SK-N-SH treated with all-trans-retinoic acid at 6 μM for 48 hours (cell line): ENCODE data around the gene GRK1.

Experiments
- ATAC-seq: fragments of 200-7000 bp; cut with Tn5 transposase; 3 replicates; pipeline ENCODE4 v1.9.1; 2020; ENCODE audit warnings: mild to moderate bottlenecking, moderate library complexity
- ARNTL ChIP-seq: fragments of 450-650 bp; formaldehyde crosslinking; IDR thresholded peaks from 2 replicates; pipeline ENCODE4 v1.5.0; 2020; ENCODE audit warnings: low read depth, mild to moderate bottlenecking, moderate library complexity, borderline replicate concordance
- ESRRG ChIP-seq: fragments of 250-450 bp; sonication (Bioruptor Pico); IDR thresholded peaks from 2 replicates; pipeline ENCODE4 v1.6.1; 2021; ENCODE audit warnings: mild to moderate bottlenecking
- GLIS3 ChIP-seq: fragments of 250-450 bp; sonication (Bioruptor Pico); IDR thresholded peaks from 2 replicates; pipeline ENCODE4 v1.5.0; 2020; ENCODE audit warnings: mild to moderate bottlenecking, moderate library complexity
- ISL1 ChIP-seq: fragments of 250-450 bp; sonication (Bioruptor Pico); IDR thresholded peaks from 2 replicates; pipeline ENCODE4 v2.1.2; 2022; ENCODE audit warnings: mild to moderate bottlenecking, moderate library complexity
- OSR1 ChIP-seq: fragments of 250-450 bp; sonication (Bioruptor Pico); IDR thresholded peaks from 2 replicates; pipeline ENCODE4 v1.8.0; 2022; ENCODE audit warnings: moderate library complexity, mild to moderate bottlenecking, inconsistent platforms
- RARB ChIP-seq: fragments of 250-450 bp; sonication (Bioruptor Pico); IDR thresholded peaks from 2 replicates; pipeline ENCODE4 v1.8.0; 2021; ENCODE audit warnings: mild to moderate bottlenecking, moderate library complexity
- TOX ChIP-seq: fragments of 250-450 bp; sonication (Bioruptor Pico); IDR thresholded peaks from 2 replicates; pipeline ENCODE4 v1.8.0; 2021; ENCODE audit warnings: mild to moderate bottlenecking, moderate library complexity, borderline replicate concordance
- ZC3H10 ChIP-seq: fragments of 250-450 bp; sonication (Bioruptor Pico); IDR thresholded peaks from 2 replicates; pipeline ENCODE4 v1.5.1; 2021; ENCODE audit warnings: mild to moderate bottlenecking, moderate library complexity
- ZFP3 ChIP-seq: fragments of 250-450 bp; sonication (Bioruptor Pico); IDR thresholded peaks from 2 replicates; pipeline ENCODE4 v1.5.0; 2020; ENCODE audit warnings: mild to moderate bottlenecking, moderate library complexity
- ZNF565 ChIP-seq: fragments of 450-650 bp; formaldehyde crosslinking; conservative IDR thresholded peaks from 2 replicates; pipeline ENCODE4 v1.5.0; 2020; ENCODE audit warnings: low read depth, mild to moderate bottlenecking, moderate library complexity
- TF ChIP-seq, protein P1 (sequence below): fragments of 250-450 bp; sonication (Bioruptor Pico); IDR thresholded peaks from 2 replicates; pipeline ENCODE4 v1.8.0; 2020; ENCODE audit warnings: mild to moderate bottlenecking, moderate library complexity, borderline replicate concordance
- TF ChIP-seq, protein P2 (sequence below): fragments of 250-450 bp; sonication (Bioruptor Pico); IDR thresholded peaks from 2 replicates; pipeline ENCODE4 v1.5.1; 2020; ENCODE audit warnings: low read depth, mild to moderate bottlenecking, moderate library complexity
- TF ChIP-seq, protein P3 (sequence below): fragments of 250-450 bp; sonication (Bioruptor Pico); IDR thresholded peaks from 2 replicates; pipeline ENCODE4 v1.5.0; 2020; ENCODE audit warnings: mild to moderate bottlenecking, moderate library complexity
- TF ChIP-seq, protein P4 (sequence below): fragments of 250-450 bp; sonication (Bioruptor Pico); IDR thresholded peaks from 2 replicates; pipeline ENCODE4 v1.5.1; 2021; ENCODE audit warnings: mild to moderate bottlenecking, moderate library complexity

Gene GRK1

DNA sequence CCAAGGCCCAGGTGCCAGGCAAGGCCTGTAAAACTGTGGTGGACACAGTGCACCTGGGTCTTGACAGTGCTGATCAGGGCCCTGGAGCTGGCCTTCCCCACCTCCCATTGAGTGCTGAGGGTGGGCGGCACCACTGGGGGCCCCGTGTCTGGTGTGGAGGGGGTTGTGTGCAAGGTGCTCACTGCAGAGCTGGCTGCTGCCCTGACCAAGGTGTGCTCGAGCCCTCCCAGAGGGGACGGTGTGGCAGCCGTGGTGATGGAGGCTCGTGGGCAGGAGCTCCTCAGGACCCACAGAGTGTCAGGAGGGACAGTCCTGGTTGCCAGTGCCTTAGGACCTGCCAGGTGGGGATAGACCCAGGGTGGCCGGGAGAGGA is 32.0 kb upstream of the GRK1 start:
- TF ChIP-seq ZNF565, result no peak
- TF ChIP-seq GLIS3 (CRISPR knock-in tag), result no peak
- TF ChIP-seq ESRRG (CRISPR knock-in tag), result no peak
- TF ChIP-seq, protein P1, sequence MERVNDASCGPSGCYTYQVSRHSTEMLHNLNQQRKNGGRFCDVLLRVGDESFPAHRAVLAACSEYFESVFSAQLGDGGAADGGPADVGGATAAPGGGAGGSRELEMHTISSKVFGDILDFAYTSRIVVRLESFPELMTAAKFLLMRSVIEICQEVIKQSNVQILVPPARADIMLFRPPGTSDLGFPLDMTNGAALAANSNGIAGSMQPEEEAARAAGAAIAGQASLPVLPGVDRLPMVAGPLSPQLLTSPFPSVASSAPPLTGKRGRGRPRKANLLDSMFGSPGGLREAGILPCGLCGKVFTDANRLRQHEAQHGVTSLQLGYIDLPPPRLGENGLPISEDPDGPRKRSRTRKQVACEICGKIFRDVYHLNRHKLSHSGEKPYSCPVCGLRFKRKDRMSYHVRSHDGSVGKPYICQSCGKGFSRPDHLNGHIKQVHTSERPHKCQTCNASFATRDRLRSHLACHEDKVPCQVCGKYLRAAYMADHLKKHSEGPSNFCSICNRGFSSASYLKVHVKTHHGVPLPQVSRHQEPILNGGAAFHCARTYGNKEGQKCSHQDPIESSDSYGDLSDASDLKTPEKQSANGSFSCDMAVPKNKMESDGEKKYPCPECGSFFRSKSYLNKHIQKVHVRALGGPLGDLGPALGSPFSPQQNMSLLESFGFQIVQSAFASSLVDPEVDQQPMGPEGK (CRISPR knock-in tag), result no peak
- TF ChIP-seq, protein P2, sequence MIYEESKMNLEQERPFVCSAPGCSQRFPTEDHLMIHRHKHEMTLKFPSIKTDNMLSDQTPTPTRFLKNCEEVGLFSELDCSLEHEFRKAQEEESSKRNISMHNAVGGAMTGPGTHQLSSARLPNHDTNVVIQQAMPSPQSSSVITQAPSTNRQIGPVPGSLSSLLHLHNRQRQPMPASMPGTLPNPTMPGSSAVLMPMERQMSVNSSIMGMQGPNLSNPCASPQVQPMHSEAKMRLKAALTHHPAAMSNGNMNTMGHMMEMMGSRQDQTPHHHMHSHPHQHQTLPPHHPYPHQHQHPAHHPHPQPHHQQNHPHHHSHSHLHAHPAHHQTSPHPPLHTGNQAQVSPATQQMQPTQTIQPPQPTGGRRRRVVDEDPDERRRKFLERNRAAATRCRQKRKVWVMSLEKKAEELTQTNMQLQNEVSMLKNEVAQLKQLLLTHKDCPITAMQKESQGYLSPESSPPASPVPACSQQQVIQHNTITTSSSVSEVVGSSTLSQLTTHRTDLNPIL (CRISPR knock-in tag), result no peak
- TF ChIP-seq ZC3H10 (CRISPR knock-in tag), result no peak
- TF ChIP-seq ARNTL, result no peak
- no peak for TF ChIP-seq RARB
- no peak for TF ChIP-seq OSR1 (CRISPR knock-in tag)
- no peak for TF ChIP-seq ZFP3
- TF ChIP-seq, protein P3, sequence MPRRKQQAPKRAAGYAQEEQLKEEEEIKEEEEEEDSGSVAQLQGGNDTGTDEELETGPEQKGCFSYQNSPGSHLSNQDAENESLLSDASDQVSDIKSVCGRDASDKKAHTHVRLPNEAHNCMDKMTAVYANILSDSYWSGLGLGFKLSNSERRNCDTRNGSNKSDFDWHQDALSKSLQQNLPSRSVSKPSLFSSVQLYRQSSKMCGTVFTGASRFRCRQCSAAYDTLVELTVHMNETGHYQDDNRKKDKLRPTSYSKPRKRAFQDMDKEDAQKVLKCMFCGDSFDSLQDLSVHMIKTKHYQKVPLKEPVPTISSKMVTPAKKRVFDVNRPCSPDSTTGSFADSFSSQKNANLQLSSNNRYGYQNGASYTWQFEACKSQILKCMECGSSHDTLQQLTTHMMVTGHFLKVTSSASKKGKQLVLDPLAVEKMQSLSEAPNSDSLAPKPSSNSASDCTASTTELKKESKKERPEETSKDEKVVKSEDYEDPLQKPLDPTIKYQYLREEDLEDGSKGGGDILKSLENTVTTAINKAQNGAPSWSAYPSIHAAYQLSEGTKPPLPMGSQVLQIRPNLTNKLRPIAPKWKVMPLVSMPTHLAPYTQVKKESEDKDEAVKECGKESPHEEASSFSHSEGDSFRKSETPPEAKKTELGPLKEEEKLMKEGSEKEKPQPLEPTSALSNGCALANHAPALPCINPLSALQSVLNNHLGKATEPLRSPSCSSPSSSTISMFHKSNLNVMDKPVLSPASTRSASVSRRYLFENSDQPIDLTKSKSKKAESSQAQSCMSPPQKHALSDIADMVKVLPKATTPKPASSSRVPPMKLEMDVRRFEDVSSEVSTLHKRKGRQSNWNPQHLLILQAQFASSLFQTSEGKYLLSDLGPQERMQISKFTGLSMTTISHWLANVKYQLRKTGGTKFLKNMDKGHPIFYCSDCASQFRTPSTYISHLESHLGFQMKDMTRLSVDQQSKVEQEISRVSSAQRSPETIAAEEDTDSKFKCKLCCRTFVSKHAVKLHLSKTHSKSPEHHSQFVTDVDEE (CRISPR knock-in tag), result no peak
- no peak for ATAC-seq

DNA sequence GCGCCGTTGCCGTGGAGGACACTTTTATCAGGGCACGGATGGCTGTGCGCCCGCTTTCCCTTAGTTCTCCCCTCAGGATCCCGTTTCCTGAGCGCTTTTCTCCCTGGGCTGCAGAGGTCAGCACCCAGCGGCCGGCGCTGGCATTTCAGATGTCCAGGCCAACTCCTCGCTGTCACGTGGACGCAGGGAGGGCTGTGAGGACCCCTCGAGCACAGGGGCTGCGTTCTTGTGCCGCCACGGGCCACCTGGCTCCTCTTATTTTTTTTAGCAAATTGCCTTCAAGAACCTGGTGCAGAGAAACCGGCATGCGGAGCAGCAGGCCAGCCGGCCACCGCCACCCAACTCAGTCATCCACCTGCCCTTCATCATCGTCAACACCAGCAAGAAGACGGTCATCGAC is 31.3 kb upstream of the GRK1 start:
- no peak for ATAC-seq

More for the DNA sequence above, 31.3 kb upstream of the GRK1 start:
- TF ChIP-seq, protein P1 (CRISPR knock-in tag), result no peak
- TF ChIP-seq, protein P4, sequence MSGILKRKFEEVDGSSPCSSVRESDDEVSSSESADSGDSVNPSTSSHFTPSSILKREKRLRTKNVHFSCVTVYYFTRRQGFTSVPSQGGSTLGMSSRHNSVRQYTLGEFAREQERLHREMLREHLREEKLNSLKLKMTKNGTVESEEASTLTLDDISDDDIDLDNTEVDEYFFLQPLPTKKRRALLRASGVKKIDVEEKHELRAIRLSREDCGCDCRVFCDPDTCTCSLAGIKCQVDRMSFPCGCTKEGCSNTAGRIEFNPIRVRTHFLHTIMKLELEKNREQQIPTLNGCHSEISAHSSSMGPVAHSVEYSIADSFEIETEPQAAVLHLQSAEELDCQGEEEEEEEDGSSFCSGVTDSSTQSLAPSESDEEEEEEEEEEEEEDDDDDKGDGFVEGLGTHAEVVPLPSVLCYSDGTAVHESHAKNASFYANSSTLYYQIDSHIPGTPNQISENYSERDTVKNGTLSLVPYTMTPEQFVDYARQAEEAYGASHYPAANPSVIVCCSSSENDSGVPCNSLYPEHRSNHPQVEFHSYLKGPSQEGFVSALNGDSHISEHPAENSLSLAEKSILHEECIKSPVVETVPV (CRISPR knock-in tag), result no peak
- TF ChIP-seq GLIS3 (CRISPR knock-in tag) (no peak), ESRRG (CRISPR knock-in tag) (no peak), ZFP3 (no peak), ZNF565 (no peak), ARNTL (no peak), ISL1 (CRISPR knock-in tag) (no peak), TOX (CRISPR knock-in tag) (no peak)
- TF ChIP-seq, protein P2 (CRISPR knock-in tag), result no peak
- TF ChIP-seq, protein P3 (CRISPR knock-in tag), result no peak
